Gastroesophageal sphincter (tissue), 3 donors: Measurements from ENCODE around the gene GPATCH1.

Source experiments
- EP300 ChIP-seq: sonication (generic); formaldehyde crosslinking; IDR thresholded peaks from one replicate; pipeline ENCODE4 v1.6.1; 2017; ENCODE audit warnings: antibody characterized with exemption, mild to moderate bottlenecking
- POLR2A ChIP-seq, 2 donors: fragments of 450-650 bp; IDR thresholded peaks; one replicate each; pipeline ENCODE4 v1.6.1; 2017; ENCODE audit warnings: antibody characterized with exemption in 2 of 2, mild to moderate bottlenecking in 2 of 2, moderate library complexity in 1 of 2
- POLR2AphosphoS5 ChIP-seq: sonication (generic); formaldehyde crosslinking; IDR thresholded peaks from one replicate; pipeline ENCODE4 v1.6.1; 2017; ENCODE audit warnings: antibody characterized with exemption
- TF ChIP-seq, protein P1 (sequence below), 4 experiments: fragments of 200-600 bp in 2 of 4; fragments of 450-650 bp in 2 of 4; sonication (generic) in 1 of 4; IDR thresholded peaks; one replicate each; pipeline ENCODE4 v1.5.1; 2017 to 2019; ENCODE audit warnings: antibody characterized with exemption in 4 of 4, mild to moderate bottlenecking in 2 of 4, moderate library complexity in 2 of 4

DNA sequence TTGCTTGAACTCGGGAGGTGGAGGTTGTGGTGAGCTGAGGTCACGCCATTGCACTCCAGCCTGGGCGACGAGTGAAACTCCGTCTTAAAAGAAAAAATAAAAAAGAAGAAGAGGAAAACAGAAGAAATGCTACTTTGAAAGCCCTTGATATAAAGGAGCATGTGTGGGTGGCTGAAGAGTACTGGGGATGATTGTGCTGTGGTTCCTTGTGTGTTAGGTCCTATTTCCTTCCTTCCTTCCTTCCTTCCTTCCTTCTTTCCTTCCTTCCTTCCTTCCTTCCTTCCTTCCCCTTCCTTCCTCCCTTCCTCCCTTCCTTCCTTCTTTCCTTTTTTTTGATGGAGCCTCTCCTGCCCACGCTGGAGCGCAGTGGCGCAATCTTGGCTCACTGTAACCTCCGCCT, 65.2 kb downstream of the GPATCH1 start:
- TF ChIP-seq POLR2A (IDR thresholded peaks at IDR 0.05) (no peak), EP300 (no peak), POLR2AphosphoS5 (no peak)
- TF ChIP-seq, protein P1, sequence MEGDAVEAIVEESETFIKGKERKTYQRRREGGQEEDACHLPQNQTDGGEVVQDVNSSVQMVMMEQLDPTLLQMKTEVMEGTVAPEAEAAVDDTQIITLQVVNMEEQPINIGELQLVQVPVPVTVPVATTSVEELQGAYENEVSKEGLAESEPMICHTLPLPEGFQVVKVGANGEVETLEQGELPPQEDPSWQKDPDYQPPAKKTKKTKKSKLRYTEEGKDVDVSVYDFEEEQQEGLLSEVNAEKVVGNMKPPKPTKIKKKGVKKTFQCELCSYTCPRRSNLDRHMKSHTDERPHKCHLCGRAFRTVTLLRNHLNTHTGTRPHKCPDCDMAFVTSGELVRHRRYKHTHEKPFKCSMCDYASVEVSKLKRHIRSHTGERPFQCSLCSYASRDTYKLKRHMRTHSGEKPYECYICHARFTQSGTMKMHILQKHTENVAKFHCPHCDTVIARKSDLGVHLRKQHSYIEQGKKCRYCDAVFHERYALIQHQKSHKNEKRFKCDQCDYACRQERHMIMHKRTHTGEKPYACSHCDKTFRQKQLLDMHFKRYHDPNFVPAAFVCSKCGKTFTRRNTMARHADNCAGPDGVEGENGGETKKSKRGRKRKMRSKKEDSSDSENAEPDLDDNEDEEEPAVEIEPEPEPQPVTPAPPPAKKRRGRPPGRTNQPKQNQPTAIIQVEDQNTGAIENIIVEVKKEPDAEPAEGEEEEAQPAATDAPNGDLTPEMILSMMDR (IDR thresholded peaks at IDR 0.05), result no peak
